Activated effector memory CD4-positive, alpha-beta T cell treated with anti-CD3 and anti-CD28 coated beads, Interleukin-2, amount 50 U/mL, for 16 hours (primary cell): ENCODE results near the gene CHML.

Experiments
- DNase-seq: peaks from one replicate; pipeline ENCODE4 v3.0.0-alpha.2; 2020

Gene CHML

GRCh38 chr1:241644259-241644658, 4.1 kb upstream of the CHML start:
- no peak for DNase-seq

- no peak for DNase-seq
These were observed 2.4 kb upstream of the CHML start for GRCh38 chr1:241642593-241642944.

GRCh38 chr1:241641773-241642592, 1.8 kb upstream of the CHML start:
- DNase-seq: no peak

- DNase-seq: peak; percentile 62
These were observed 876 bp upstream of the CHML start for GRCh38 chr1:241640867-241641622.

GRCh38 chr1:241639623-241640148, 483 bp downstream of the CHML start:
- DNase-seq: no peak

- DNase-seq: no peak
These were observed 1.1 kb downstream of the CHML start for GRCh38 chr1:241638909-241639622.

- DNase-seq: no peak
These were observed 2.0 kb downstream of the CHML start for GRCh38 chr1:241638099-241638682.

- DNase-seq: no peak
These were observed 2.6 kb downstream of the CHML start for GRCh38 chr1:241637604-241638003.

GRCh38 chr1:241637046-241637590, 3.1 kb downstream of the CHML start:
- DNase-seq: no peak

- DNase-seq: no peak
These were observed 3.9 kb downstream of the CHML start for GRCh38 chr1:241636291-241636690.

- no peak for DNase-seq
These were observed 4.5 kb downstream of the CHML start for GRCh38 chr1:241635556-241636152.

- no peak for DNase-seq
These were observed 7.2 kb downstream of the CHML start for GRCh38 chr1:241632987-241633386.

- DNase-seq: no peak
These were observed 8.5 kb downstream of the CHML start for GRCh38 chr1:241631674-241632073.

GRCh38 chr1:241630899-241631298, 9.3 kb downstream of the CHML start:
- no peak for DNase-seq

- no peak for DNase-seq
These were observed 9.7 kb downstream of the CHML start for GRCh38 chr1:241630476-241630875.

- no peak for DNase-seq
These were observed 10.2 kb downstream of the CHML start for GRCh38 chr1:241630005-241630404.

- peak; percentile 66 for DNase-seq
These were observed 12.5 kb downstream of the CHML start for GRCh38 chr1:241627453-241628259.

GRCh38 chr1:241624935-241625334, 15.2 kb downstream of the CHML start:
- DNase-seq: no peak

- DNase-seq: no peak
These were observed 17.5 kb downstream of the CHML start for GRCh38 chr1:241622669-241623068.

GRCh38 chr1:241617426-241617825, 22.7 kb downstream of the CHML start:
- no peak for DNase-seq
